NCI-H524 treated with DMSO at 0.1 percent for 48 hours (cell line): ENCODE results near the gene IFNA6.
"Not testable (repeated sequence)": the region's sequence is repeated elsewhere in the genome, so short reads cannot be mapped to it uniquely, and the experiment has no call there.

Experiments used
- DNase-seq: peaks from one replicate; lab custom pipeline; 2025; lab: John Stamatoyannopoulos, UW

Gene IFNA6

GRCh38 chr9:21350787-21351186 lies at the start of gene IFNA6:
Gene IFNA6, minus strand, starts transcription at chr9:21350887. Its CDS starts 0 bp downstream, at chr9:21350887.
- DNase-seq, result no peak

GRCh38 chr9:21399956-21400355 lies 49.3 kb upstream of the IFNA6 start:
- no peak for DNase-seq

GRCh38 chr9:21398955-21399489 lies 48.3 kb upstream of the IFNA6 start:
- no peak for DNase-seq

GRCh38 chr9:21395778-21396717 lies 45.4 kb upstream of the IFNA6 start:
- peak; percentile 9 for DNase-seq

GRCh38 chr9:21392270-21392669 lies 41.6 kb upstream of the IFNA6 start:
- DNase-seq, result no peak

GRCh38 chr9:21385131-21385670 lies 34.5 kb upstream of the IFNA6 start, which contains the start of gene IFNA2:
Gene IFNA2, minus strand, starts transcription at chr9:21385398. Its CDS starts 69 bp downstream, at chr9:21385329.
- no peak for DNase-seq

- no peak for DNase-seq
These were observed 32.9 kb upstream of the IFNA6 start for GRCh38 chr9:21383627-21384026.

GRCh38 chr9:21381448-21382339 lies 31.0 kb upstream of the IFNA6 start:
- DNase-seq, result no peak

DNA sequence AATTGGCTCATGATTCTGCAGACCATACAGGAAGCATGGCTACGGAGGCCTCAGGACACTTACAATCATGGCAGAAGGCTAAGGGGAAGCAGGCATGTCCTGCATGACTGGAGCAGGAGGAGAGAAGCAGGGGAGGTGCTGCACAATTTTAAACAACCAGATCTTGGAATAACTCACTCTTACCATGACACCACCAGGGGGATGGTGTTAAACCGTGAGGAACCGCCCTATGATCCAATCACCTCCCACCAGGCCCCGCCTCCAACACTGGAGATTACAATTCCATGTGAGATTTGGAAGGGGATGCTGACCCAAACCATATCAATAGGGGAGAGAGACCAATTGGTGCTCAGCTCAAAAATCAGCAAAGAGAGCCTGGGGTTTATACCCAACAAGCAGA lies 20.8 kb upstream of the IFNA6 start:
- DNase-seq, result not testable (repeated sequence)

GRCh38 chr9:21367957-21368356 lies 17.3 kb upstream of the IFNA6 start, which contains the start of gene IFNA13:
Gene IFNA13, minus strand, starts transcription at chr9:21368057. Its CDS starts 47 bp downstream, at chr9:21368010.
- no peak for DNase-seq

DNA sequence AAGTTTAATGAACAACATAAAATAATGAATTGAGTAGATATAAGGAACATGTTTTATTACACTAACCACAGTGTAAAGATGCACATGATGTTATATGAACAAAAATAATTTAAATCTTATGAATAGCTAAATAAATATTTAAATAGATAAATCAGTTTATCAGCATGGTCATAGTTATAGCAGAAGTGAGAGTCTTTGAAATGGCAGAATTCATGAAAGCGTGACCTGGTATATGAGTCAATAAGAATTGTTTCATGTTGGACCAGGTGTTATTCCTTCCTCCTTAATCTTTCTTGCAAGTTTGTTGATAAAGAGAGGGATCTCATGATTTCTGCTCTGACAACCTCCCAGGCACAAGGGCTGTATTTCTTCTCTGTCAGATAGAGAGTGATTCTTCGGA lies 16.5 kb upstream of the IFNA6 start:
- DNase-seq, result not testable (repeated sequence)

- DNase-seq, result no peak
These were observed 11.6 kb upstream of the IFNA6 start for GRCh38 chr9:21362287-21362686.

GRCh38 chr9:21357479-21358460 lies 7.1 kb upstream of the IFNA6 start:
- no peak for DNase-seq

- DNase-seq, result no peak
These were observed 2.2 kb downstream of the IFNA6 start for GRCh38 chr9:21348430-21348970.

DNA sequence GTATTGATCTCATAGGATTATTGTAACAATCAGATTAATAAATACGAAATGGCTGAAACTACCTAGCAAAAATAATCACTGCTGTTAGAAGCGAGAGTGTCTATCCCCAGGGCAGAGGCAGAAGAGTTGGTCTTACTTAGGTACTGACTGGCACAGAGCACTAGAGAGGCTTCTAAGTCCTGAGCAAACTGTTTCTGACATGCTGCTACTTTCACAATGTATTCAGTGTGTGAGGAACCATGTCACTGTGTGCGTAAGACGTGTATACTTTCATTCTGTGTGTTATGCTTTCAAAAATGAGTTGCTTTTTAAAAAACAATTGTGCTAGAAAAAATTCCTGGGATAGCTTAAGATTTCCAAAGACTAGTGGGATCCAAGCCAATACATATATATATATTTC lies 10.0 kb downstream of the IFNA6 start:
- DNase-seq, result no peak

GRCh38 chr9:21336457-21336856 lies 14.2 kb downstream of the IFNA6 start:
- no peak for DNase-seq

GRCh38 chr9:21334701-21335632 lies 15.7 kb downstream of the IFNA6 start, which contains the start of gene KLHL9:
Gene KLHL9, minus strand, starts transcription at chr9:21335404. Its CDS starts 545 bp downstream, at chr9:21334859.
- peak; percentile 44 for DNase-seq

- no peak for DNase-seq
These were observed 17.5 kb downstream of the IFNA6 start for GRCh38 chr9:21333226-21333625.
